GM13976 (cell line): Measurements from ENCODE around the gene MAFF.

Source experiments
- DNase-seq: peaks from one replicate; pipeline ENCODE4 v3.0.0; 2012; ENCODE audit warnings: low spot score
- CTCF ChIP-seq: IDR thresholded peaks from 2 replicates; pipeline ENCODE4 v1.5.1; 2012; ENCODE audit warnings: borderline replicate concordance, mild to moderate bottlenecking; ENCODE audit not compliant: insufficient read depth; ENCODE audit errors: extremely low read depth, missing control alignments, control extremely low read depth
- in situ Hi-C: fragments of 300-500 bp; cut with MboI; formaldehyde crosslinking; loops from one replicate; pipeline ENCODE4 v1.12.0; 2022; ENCODE audit warnings: low sequenced_read_pairs, mixed read lengths, inconsistent platforms; ENCODE audit not compliant: unreplicated experiment

The MAFF gene

GRCh38 chr22:38262051-38262795 lies 60.4 kb downstream of the MAFF start:
- in situ Hi-C loops, result no loop called here
- peak; percentile 57 for TF ChIP-seq CTCF
- DNase-seq, result peak; percentile 71

GRCh38 chr22:38264322-38264843 lies 62.6 kb downstream of the MAFF start:
- in situ Hi-C loops, result no loop called here
- DNase-seq, result no peak
- TF ChIP-seq CTCF, result no peak
